K562 (cell line): ENCODE data around the gene ZNF318. TPM values are rescaled to one million over a fixed set of nuclear protein-coding genes. Genes with fewer than 3 reads are reported as not detected.
"Not testable (repeated sequence)": the region's sequence is repeated elsewhere in the genome, so short reads cannot be mapped to it uniquely, and the experiment has no call there.

Experiments
- ATAC-seq: fragments of 200-7000 bp; cut with Tn5 transposase; 3 replicates; pipeline ENCODE4 v1.9.1; 2020; ENCODE audit warnings: moderate library complexity
- BruUV-seq: library from RNA; stranded (reverse); fragments of 400-500 nt; replicated peaks from 2 replicates; lab custom pipeline; 2021; lab: Mats Ljungman, UMichigan
- CTCF ChIA-PET: fragments of 300-600 bp; formaldehyde crosslinking; extraction: SDS; loops from one replicate; lab custom pipeline; 2021; ENCODE audit warnings: low intra/inter-chr PET ratio; lab: Yijun Ruan, JAX
- POLR2A ChIA-PET: fragments of 300-600, 350-650 bp; sonication (Branson Sonifier 250); formaldehyde crosslinking; extraction: SDS; loops from one replicate; lab custom pipeline; 2021; ENCODE audit warnings: antibody characterized with exemption, inconsistent platforms; lab: Yijun Ruan, JAX
- DNase-seq, 4 experiments: peaks; one replicate each; pipeline versions ENCODE4 v3.0.0 to v3.0.0-alpha.2; 2011 to 2018; ENCODE audit warnings: low spot score in 3 of 4, mixed read lengths in 3 of 4; ENCODE audit errors: extremely low read depth in 1 of 4
- FAIRE-seq: peaks from 2 replicates; lab custom pipeline; 2011; peaks lifted over from hg19 to GRCh38; lab: Jason Lieb, UNC
- H2AFZ ChIP-seq: 2 replicates; pipeline ENCODE4 v1.6.0; 2011; ENCODE audit warnings: low read depth, low read length, control low read depth, inconsistent platforms
- H3K27ac ChIP-seq: fragments of 200-600 bp; 3 replicates; pipeline ENCODE4 v1.8.0; 2011; ENCODE audit warnings: low read depth, mild to moderate bottlenecking, control low read depth, inconsistent platforms, low read length, moderate library complexity, mixed read lengths; ENCODE audit errors: extremely low read depth
- H3K27me3 ChIP-seq, 2 experiments: fragments of 300-600 bp in 1 of 2; 2 replicates in 1 of 2; 3 replicates in 1 of 2; pipeline versions ENCODE4 v1.6.0 to v1.8.0; 2011; ENCODE audit warnings: inconsistent platforms in 2 of 2, low read length in 2 of 2, mild to moderate bottlenecking in 1 of 2, mixed read lengths in 1 of 2, moderate library complexity in 1 of 2; ENCODE audit not compliant: control insufficient read depth in 2 of 2, insufficient read depth in 2 of 2
- H3K36me3 ChIP-seq: fragments of 300-600 bp; 3 replicates; pipeline ENCODE4 v1.8.0; 2011; ENCODE audit warnings: mild to moderate bottlenecking, low read length, inconsistent platforms; ENCODE audit not compliant: control insufficient read depth, insufficient read depth
- H3K4me1 ChIP-seq, 2 experiments: fragments of 200-600 bp in 1 of 2; replicated peaks in 1 of 2; 2 replicates in 1 of 2; 3 replicates in 1 of 2; pipeline versions ENCODE4 v1.5.1 to v1.8.0; 2011; ENCODE audit warnings: inconsistent platforms in 2 of 2, low read length in 2 of 2, mild to moderate bottlenecking in 1 of 2, mixed read lengths in 1 of 2, moderate library complexity in 1 of 2; ENCODE audit not compliant: control insufficient read depth in 2 of 2, insufficient read depth in 2 of 2
- H3K4me2 ChIP-seq: 2 replicates; pipeline ENCODE4 v1.6.1; 2011; ENCODE audit warnings: low read length, control low read depth, inconsistent platforms, mixed read lengths; ENCODE audit not compliant: insufficient read depth
- H3K4me3 ChIP-seq: fragments of 200-600 bp; sonication (generic), shearing (Covaris generic); 2 replicates; pipeline ENCODE4 v1.5.1; 2016; ENCODE audit warnings: control low read depth, inconsistent platforms
- H3K79me2 ChIP-seq: fragments of 200-600 bp; 3 replicates; pipeline ENCODE4 v1.8.0; 2011; ENCODE audit warnings: low read length, inconsistent platforms; ENCODE audit not compliant: control insufficient read depth, insufficient read depth
- H3K9ac ChIP-seq, 2 experiments: 2 replicates each; pipeline versions ENCODE4 v1.6.0 to v1.6.1; 2011; ENCODE audit warnings: low read depth in 2 of 2, low read length in 2 of 2, control low read depth in 1 of 2, inconsistent platforms in 1 of 2, mild to moderate bottlenecking in 1 of 2, mixed read lengths in 1 of 2; ENCODE audit not compliant: insufficient read depth in 1 of 2
- H3K9me1 ChIP-seq: one replicate; pipeline ENCODE4 v1.6.0; 2011; ENCODE audit warnings: inconsistent platforms, mild to moderate bottlenecking, low read length, moderate library complexity; ENCODE audit not compliant: control insufficient read depth, insufficient read depth
- H3K9me3 ChIP-seq: replicated peaks from 2 replicates; pipeline ENCODE4 v1.5.1; 2011; ENCODE audit warnings: low read depth, low read length, inconsistent platforms; ENCODE audit not compliant: control insufficient read depth, insufficient read depth
- H4K20me1 ChIP-seq: replicated peaks from 2 replicates; pipeline ENCODE4 v1.6.1; 2011; ENCODE audit warnings: low read length, inconsistent platforms, mixed read lengths; ENCODE audit not compliant: control insufficient read depth, insufficient read depth
- C11orf30 ChIP-seq: fragments of 450-650 bp; IDR thresholded peaks from 2 replicates; pipeline ENCODE4 v1.6.1; 2016; ENCODE audit warnings: low read depth, mild to moderate bottlenecking
- CTBP1 ChIP-seq: fragments of 450-650 bp; IDR thresholded peaks from 2 replicates; pipeline ENCODE4 v1.6.1; 2016; ENCODE audit warnings: borderline replicate concordance
- EP300 ChIP-seq: IDR thresholded peaks from 2 replicates; pipeline ENCODE4 v1.6.1; 2012; ENCODE audit warnings: low read length, improper control_type of control experiment
- FOSL1 ChIP-seq: fragments of 200-800 bp; sonication (Bioruptor generic); conservative IDR thresholded peaks from 2 replicates; pipeline ENCODE4 v1.6.1; 2016; ENCODE audit warnings: missing genetic modification characterization, missing compliant biosample characterization
- GABPB1 ChIP-seq: sonication (generic); formaldehyde crosslinking; IDR thresholded peaks from 2 replicates; pipeline ENCODE4 v1.8.0; 2022; ENCODE audit warnings: mild to moderate bottlenecking, missing genetic modification reagents
- KLF16 ChIP-seq: IDR thresholded peaks from 2 replicates; pipeline ENCODE4 v1.6.1; 2016; ENCODE audit warnings: antibody characterized with exemption
- LEF1 ChIP-seq: fragments of 450-650 bp; IDR thresholded peaks from 2 replicates; pipeline ENCODE4 v1.6.1; 2016; ENCODE audit warnings: mild to moderate bottlenecking
- MAFF ChIP-seq: IDR thresholded peaks from 2 replicates; pipeline ENCODE4 v1.6.1; 2012; ENCODE audit warnings: low read length, improper control_type of control experiment
- MEF2D ChIP-seq: conservative IDR thresholded peaks from 2 replicates; pipeline ENCODE4 v1.6.1; 2016; ENCODE audit warnings: low read depth, missing genetic modification characterization, missing compliant biosample characterization
- RB1 ChIP-seq: fragments of 450-650 bp; IDR thresholded peaks from 2 replicates; pipeline ENCODE4 v1.6.1; 2017; ENCODE audit warnings: low read depth, mild to moderate bottlenecking
- TAL1 ChIP-seq: fragments of 450-650 bp; IDR thresholded peaks from 2 replicates; pipeline ENCODE4 v1.6.1; 2016; ENCODE audit warnings: mild to moderate bottlenecking
- TRIM24 ChIP-seq, 2 experiments: fragments of 450-650 bp; IDR thresholded peaks; 2 replicates each; pipeline ENCODE4 v1.6.1; 2016
- ZNF316 ChIP-seq: fragments of 450-650 bp; IDR thresholded peaks from 2 replicates; pipeline ENCODE4 v1.6.1; 2016
- ZNF407 ChIP-seq: fragments of 450-650 bp; IDR thresholded peaks from 2 replicates; pipeline ENCODE4 v1.6.1; 2016; ENCODE audit warnings: low read depth
- WGBS: fragments of 100-300 bp; shearing (Covaris generic); methylation state at CpG from one replicate; pipeline ENCODE4 v1.1.6; 2016; ENCODE audit warnings: low coverage, mixed read lengths; ENCODE audit not compliant: insufficient coverage; ENCODE audit errors: missing lambda C conversion rate; 5-methylcytosine and 5-hydroxymethylcytosine counted together
- in situ Hi-C: fragments of 300-500 bp; cut with MboI; formaldehyde crosslinking; loops from 4 replicates; pipeline ENCODE4 v1.15.0; 2018; ENCODE audit warnings: inconsistent platforms, mixed read lengths
- intact Hi-C: fragments of 100-400 bp; cut with micrococcal nuclease; formaldehyde crosslinking; loops from 2 replicates; pipeline ENCODE4 v1.14.2; 2022
- polyA plus RNA-seq, 8 experiments: library from polyadenylated mRNA; depleted of rRNA in 4 of 8; stranded (reverse) in 5 of 8; unstranded in 3 of 8; fragments of >200 nt; fragmentation: Nextera tagmentation in 2 of 8; fragmentation: Illumina TruSeq in 1 of 8; extraction: Ambion mirVana in 2 of 8; extraction: Trizol in 1 of 8; gene quantifications; 2 replicates each; pipeline versions ENCODE4 v1.2.1 to v1.2.3, GENCODE V29; 2011 to 2014; ENCODE audit warnings: inconsistent platforms in 1 of 8, missing spikeins in 1 of 8
- total RNA-seq, 7 experiments: library from RNA; depleted of rRNA in 6 of 7; stranded (reverse); fragments of >200 nt in 6 of 7; fragmentation: Illumina TruSeq in 2 of 7; extraction: Trizol in 2 of 7; gene quantifications; 2 replicates each; pipeline versions ENCODE4 v1.2.1 to v1.2.3, GENCODE V29; 2011 to 2021; ENCODE audit warnings: low replicate concordance in 1 of 7
- TF ChIP-seq, protein P1 (sequence below): sonication (generic); IDR thresholded peaks from 2 replicates; pipeline ENCODE4 v1.6.1; 2016

The ZNF318 gene
- total and polyA plus RNA-seq, 9 of the 15 experiments (the other 6 are each of a cell fraction or from before 2014, with no cell fraction given) = 3.2 to 19.0 (median 9.2) TPM

- ATAC-seq (peak; percentile 53), FAIRE-seq (peak; percentile 65), DNase-seq (peak; percentile 38 to 57 (median 46))
- H4K20me1 ChIP-seq, BruUV-seq, H3K9me3 ChIP-seq, H3K4me3 ChIP-seq, H3K79me2 ChIP-seq, H3K36me3 ChIP-seq, H3K9me1 ChIP-seq, H3K27ac ChIP-seq, in situ Hi-C loops, intact Hi-C loops: not testable (repeated sequence)
- WGBS = 5% methylated on average over 10 of the region's 10 CpGs
- H3K4me2 ChIP-seq = peak overlapping the region; percentile 55
- POLR2A ChIA-PET = interaction anchor here (1.0 to 3.0 kb wide), 5 partner anchors 8 to 506 kb away, joined by 3 to 18 read pairs (median 9); no protein-coding TSS in a partner anchor
- H2AFZ ChIP-seq = peak overlapping the region; percentile 52
- H3K9ac ChIP-seq = peak overlapping the region in 1 of 2 experiments; percentile 76; a peak in 1 of 4 replicates
- peaks cover 12 to 28% of the 10 kb centered on the region in 2 experiments for H3K4me1 ChIP-seq
- CTCF ChIA-PET = interaction anchor here (0.7 kb wide), 1 partner anchor 761 kb away, joined by 3 read pairs; no protein-coding TSS in a partner anchor
- H3K27me3 ChIP-seq = peaks cover 2 to 12% of the 10 kb centered on the region in 2 experiments; a peak in 4 of 5 replicates
- TF ChIP-seq CTBP1 (0 out of 2 replicates have a peak, but pooled peaks have one; percentile 8), EP300 (peak; percentile 49), KLF16 (peak; percentile 63; the same call in 1 of the 2 replicates), ZNF316 (peak; percentile 90), LEF1 (peak; percentile 34; the same call in 1 of the 2 replicates), RB1 (0 out of 2 replicates have a peak, but pooled peaks have one; percentile 26), MAFF (peak; percentile 67; the same call in 1 of the 2 replicates), MEF2D (tag) (0 out of 2 replicates have a peak, but pooled peaks have one; percentile 7), GABPB1 (CRISPR knock-in tag) (peak; percentile 14; the same call in 1 of the 2 replicates), TRIM24 (IDR thresholded peaks at IDR 0.05) (0 out of 4 replicates have a peak, but pooled peaks of 1 of the 2 experiments have one; percentile 21), TAL1 (peak; percentile 70), C11orf30 (peak; percentile 89), FOSL1 (peak; percentile 35; the same call in 1 of the 2 replicates), ZNF407 (peak; percentile 86)
- TF ChIP-seq, protein P1, sequence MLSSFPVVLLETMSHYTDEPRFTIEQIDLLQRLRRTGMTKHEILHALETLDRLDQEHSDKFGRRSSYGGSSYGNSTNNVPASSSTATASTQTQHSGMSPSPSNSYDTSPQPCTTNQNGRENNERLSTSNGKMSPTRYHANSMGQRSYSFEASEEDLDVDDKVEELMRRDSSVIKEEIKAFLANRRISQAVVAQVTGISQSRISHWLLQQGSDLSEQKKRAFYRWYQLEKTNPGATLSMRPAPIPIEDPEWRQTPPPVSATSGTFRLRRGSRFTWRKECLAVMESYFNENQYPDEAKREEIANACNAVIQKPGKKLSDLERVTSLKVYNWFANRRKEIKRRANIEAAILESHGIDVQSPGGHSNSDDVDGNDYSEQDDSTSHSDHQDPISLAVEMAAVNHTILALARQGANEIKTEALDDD = peak; percentile 90
Observed at GRCh38 chr6:43390753-43391439, 21.4 kb upstream of the ZNF318 start.
